ENCODE data around the gene SELPLG.

The SELPLG gene

DNA sequence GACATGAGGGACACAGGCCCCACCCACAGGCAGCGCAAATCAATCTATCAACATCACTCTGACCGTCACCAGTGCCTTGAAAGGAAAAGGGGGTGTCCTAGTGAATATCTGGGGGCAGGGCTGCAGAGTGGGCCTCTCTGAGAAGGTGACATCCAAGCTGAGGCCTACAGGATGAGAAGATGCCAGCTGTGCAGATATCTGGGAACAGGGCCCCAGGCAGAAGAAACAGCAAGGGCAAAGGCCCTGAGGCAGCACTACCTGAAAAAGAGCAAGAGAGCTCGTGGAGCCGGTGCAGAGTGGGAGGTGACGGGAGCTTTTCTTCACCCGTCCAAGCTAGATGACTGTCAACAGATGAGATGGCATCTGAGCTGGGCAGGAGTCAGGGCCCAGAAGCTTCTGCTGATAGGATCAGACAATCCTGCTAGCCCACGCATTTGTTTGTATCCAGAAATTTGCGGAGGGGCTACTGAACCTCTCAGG lies 23.3 kb downstream of the SELPLG start:
- TF ChIP-seq, protein P1, sequence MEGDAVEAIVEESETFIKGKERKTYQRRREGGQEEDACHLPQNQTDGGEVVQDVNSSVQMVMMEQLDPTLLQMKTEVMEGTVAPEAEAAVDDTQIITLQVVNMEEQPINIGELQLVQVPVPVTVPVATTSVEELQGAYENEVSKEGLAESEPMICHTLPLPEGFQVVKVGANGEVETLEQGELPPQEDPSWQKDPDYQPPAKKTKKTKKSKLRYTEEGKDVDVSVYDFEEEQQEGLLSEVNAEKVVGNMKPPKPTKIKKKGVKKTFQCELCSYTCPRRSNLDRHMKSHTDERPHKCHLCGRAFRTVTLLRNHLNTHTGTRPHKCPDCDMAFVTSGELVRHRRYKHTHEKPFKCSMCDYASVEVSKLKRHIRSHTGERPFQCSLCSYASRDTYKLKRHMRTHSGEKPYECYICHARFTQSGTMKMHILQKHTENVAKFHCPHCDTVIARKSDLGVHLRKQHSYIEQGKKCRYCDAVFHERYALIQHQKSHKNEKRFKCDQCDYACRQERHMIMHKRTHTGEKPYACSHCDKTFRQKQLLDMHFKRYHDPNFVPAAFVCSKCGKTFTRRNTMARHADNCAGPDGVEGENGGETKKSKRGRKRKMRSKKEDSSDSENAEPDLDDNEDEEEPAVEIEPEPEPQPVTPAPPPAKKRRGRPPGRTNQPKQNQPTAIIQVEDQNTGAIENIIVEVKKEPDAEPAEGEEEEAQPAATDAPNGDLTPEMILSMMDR (IDR thresholded peaks at IDR 0.05; ENCODE audit: low read length): no peak
- TF ChIP-seq EZH2 (optimal IDR thresholded peaks at IDR 0.05; ENCODE audit: low read depth, low read length) (no peak), EZH2phosphoT487 (IDR thresholded peaks at IDR 0.05; ENCODE audit: low read length) (no peak)
- H3K79me2 ChIP-seq (ENCODE audit: low read length): no peaks in the 10 kb centered on the region
- no peak overlapping the region for H3K9ac ChIP-seq (ENCODE audit: low read length)
- H3K4me1 ChIP-seq (ENCODE audit: low read length): no peaks in the 10 kb centered on the region
- H3K36me3 ChIP-seq (replicated peaks; ENCODE audit: insufficient read depth, low read length): no peaks in the 10 kb centered on the region
- H4K20me1 ChIP-seq (ENCODE audit: insufficient read depth, low read length): no peaks in the 10 kb centered on the region
- DNase-seq: no peak
- H3K27ac ChIP-seq (ENCODE audit: low read length): no peak overlapping the region
- no peak overlapping the region for H2AFZ ChIP-seq (ENCODE audit: low read length)
- no peaks in the 10 kb centered on the region for H3K9me3 ChIP-seq (replicated peaks; ENCODE audit: insufficient read depth, low read length)
- H3F3A ChIP-seq (ENCODE audit: insufficient read depth, low read length): peaks cover 5% of the 10 kb centered on the region; the same call in 1 of the 2 replicates
- H3K4me2 ChIP-seq (ENCODE audit: low read depth, low read length): no peak overlapping the region
- no peak overlapping the region for H3K4me3 ChIP-seq (ENCODE audit: low read length)
- no peaks in the 10 kb centered on the region for H3K9me2 ChIP-seq (replicated peaks; ENCODE audit: insufficient read depth, low read length)
- H3K27me3 ChIP-seq (replicated peaks; ENCODE audit: insufficient read depth, low read length): no peaks in the 10 kb centered on the region

DNA sequence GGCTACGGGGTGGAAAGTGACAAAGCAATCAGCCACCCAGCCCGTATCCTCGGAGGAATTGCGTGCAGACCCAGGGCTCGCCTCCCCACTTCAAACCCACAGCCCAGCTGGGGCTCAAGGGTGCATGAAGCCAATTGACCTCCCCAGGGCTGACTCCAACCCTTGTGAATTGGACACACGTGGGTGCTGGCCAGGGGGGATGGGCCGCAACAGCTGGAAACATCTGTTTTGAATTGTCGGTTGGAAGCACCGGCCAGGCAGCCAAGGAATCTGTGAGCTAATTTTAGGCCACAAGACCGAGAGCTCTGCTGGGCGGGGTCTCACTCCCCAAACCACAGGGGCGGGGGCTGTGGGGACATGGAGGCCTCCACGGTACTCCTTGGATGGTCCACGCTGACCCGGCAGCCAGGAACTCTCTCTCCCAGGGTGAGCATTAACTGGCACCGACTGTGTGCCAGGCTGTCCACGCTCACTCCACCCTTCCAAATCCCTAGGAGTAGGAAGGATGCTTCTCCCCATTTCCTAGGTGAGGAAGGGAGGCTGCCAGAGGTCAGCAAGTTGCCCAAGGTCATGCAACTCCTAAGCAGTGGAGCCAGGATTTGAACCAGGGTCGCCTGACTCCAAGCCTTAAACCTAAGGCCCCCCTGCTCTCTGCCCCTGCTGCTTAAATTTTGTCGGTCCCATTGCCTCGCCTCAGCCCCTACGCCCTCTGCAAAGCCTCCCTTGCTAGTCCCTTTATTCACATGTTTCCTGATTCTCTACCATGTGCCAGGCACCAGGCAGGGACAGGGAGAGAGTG lies 24.0 kb downstream of the SELPLG start:
- no peak overlapping the region for H3K4me3 ChIP-seq (ENCODE audit: low read length)
- TF ChIP-seq, protein P1 (IDR thresholded peaks at IDR 0.05; ENCODE audit: low read length): no peak
- TF ChIP-seq EZH2 (optimal IDR thresholded peaks at IDR 0.05; ENCODE audit: low read depth, low read length): no peak
- no peak for TF ChIP-seq EZH2phosphoT487 (IDR thresholded peaks at IDR 0.05; ENCODE audit: low read length)
- H3K79me2 ChIP-seq (ENCODE audit: low read length): no peaks in the 10 kb centered on the region
- no peaks in the 10 kb centered on the region for H3K4me1 ChIP-seq (ENCODE audit: low read length)
- H3K9ac ChIP-seq (ENCODE audit: low read length): no peak overlapping the region
- H3K4me2 ChIP-seq (ENCODE audit: low read depth, low read length): no peak overlapping the region
- no peaks in the 10 kb centered on the region for H3K9me3 ChIP-seq (replicated peaks; ENCODE audit: insufficient read depth, low read length)
- H2AFZ ChIP-seq (ENCODE audit: low read length): no peak overlapping the region
- H4K20me1 ChIP-seq (ENCODE audit: insufficient read depth, low read length): no peaks in the 10 kb centered on the region
- no peaks in the 10 kb centered on the region for H3K27me3 ChIP-seq (replicated peaks; ENCODE audit: insufficient read depth, low read length)
- H3K27ac ChIP-seq (ENCODE audit: low read length): no peak overlapping the region
- no peaks in the 10 kb centered on the region for H3K9me2 ChIP-seq (replicated peaks; ENCODE audit: insufficient read depth, low read length)
- DNase-seq: no peak
- H3F3A ChIP-seq (ENCODE audit: insufficient read depth, low read length): 0 out of 2 replicates have a peak, but pooled peaks cover 5% of the 10 kb centered on the region
- H3K36me3 ChIP-seq (replicated peaks; ENCODE audit: insufficient read depth, low read length): no peaks in the 10 kb centered on the region

DNA sequence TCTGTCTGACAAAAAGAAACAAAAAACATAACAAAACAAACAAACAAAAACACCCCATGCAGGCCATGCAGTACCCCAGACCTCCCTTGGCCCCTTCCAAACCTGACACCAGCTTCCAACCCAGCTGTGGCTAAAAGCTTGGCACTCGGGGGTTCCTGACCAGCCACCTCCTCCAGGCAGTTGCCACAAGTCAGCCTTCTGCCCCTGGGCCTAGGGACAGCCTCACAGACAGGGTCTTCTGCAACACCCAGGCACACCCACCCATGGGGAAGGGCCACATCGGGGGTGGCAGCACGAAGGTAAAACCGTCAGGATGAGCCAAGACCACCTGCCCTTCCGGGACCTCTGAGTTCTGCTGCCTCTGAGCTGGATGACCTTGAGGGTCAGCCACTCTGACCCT lies 25.1 kb downstream of the SELPLG start:
- H3K36me3 ChIP-seq (replicated peaks; ENCODE audit: insufficient read depth, low read length): no peaks in the 10 kb centered on the region
- H3K79me2 ChIP-seq (ENCODE audit: low read length): no peaks in the 10 kb centered on the region
- no peaks in the 10 kb centered on the region for H3K4me1 ChIP-seq (ENCODE audit: low read length)
- no peak for DNase-seq
- H4K20me1 ChIP-seq (ENCODE audit: insufficient read depth, low read length): no peaks in the 10 kb centered on the region
- H3K9me2 ChIP-seq (replicated peaks; ENCODE audit: insufficient read depth, low read length): no peaks in the 10 kb centered on the region
- no peak overlapping the region for H3K9ac ChIP-seq (ENCODE audit: low read length)
- TF ChIP-seq, protein P1 (IDR thresholded peaks at IDR 0.05; ENCODE audit: low read length): no peak
- TF ChIP-seq EZH2phosphoT487 (IDR thresholded peaks at IDR 0.05; ENCODE audit: low read length): no peak
- TF ChIP-seq EZH2 (optimal IDR thresholded peaks at IDR 0.05; ENCODE audit: low read depth, low read length): no peak
- H3K27ac ChIP-seq (ENCODE audit: low read length): no peak overlapping the region
- H3K4me3 ChIP-seq (ENCODE audit: low read length): no peak overlapping the region
- no peaks in the 10 kb centered on the region for H3K27me3 ChIP-seq (replicated peaks; ENCODE audit: insufficient read depth, low read length)
- H3K9me3 ChIP-seq (replicated peaks; ENCODE audit: insufficient read depth, low read length): no peaks in the 10 kb centered on the region
- H3K4me2 ChIP-seq (ENCODE audit: low read depth, low read length): no peak overlapping the region
- H3F3A ChIP-seq (ENCODE audit: insufficient read depth, low read length): 0 out of 2 replicates have a peak, but pooled peaks cover 4% of the 10 kb centered on the region
- no peak overlapping the region for H2AFZ ChIP-seq (ENCODE audit: low read length)
